Esophagus muscularis mucosa (tissue), 3 donors: ENCODE data around the gene HECTD4.

Experiments used
- POLR2A ChIP-seq: fragments of 450-650 bp; IDR thresholded peaks from one replicate; pipeline ENCODE4 v1.6.1; 2017; ENCODE audit warnings: antibody characterized with exemption, moderate library complexity, mild to moderate bottlenecking, low read depth
- POLR2AphosphoS5 ChIP-seq, 2 donors: sonication (generic); formaldehyde crosslinking; IDR thresholded peaks; one replicate each; pipeline ENCODE4 v1.6.1; 2017; ENCODE audit warnings: antibody characterized with exemption in 2 of 2
- TF ChIP-seq, protein P1 (sequence below), 3 experiments: fragments of 200-600 bp in 2 of 3; fragments of 450-650 bp in 1 of 3; sonication (generic) in 2 of 3; IDR thresholded peaks; one replicate each; pipeline ENCODE4 v1.5.1; 2017 to 2019; ENCODE audit warnings: antibody characterized with exemption in 3 of 3, mild to moderate bottlenecking in 2 of 3, moderate library complexity in 1 of 3

DNA sequence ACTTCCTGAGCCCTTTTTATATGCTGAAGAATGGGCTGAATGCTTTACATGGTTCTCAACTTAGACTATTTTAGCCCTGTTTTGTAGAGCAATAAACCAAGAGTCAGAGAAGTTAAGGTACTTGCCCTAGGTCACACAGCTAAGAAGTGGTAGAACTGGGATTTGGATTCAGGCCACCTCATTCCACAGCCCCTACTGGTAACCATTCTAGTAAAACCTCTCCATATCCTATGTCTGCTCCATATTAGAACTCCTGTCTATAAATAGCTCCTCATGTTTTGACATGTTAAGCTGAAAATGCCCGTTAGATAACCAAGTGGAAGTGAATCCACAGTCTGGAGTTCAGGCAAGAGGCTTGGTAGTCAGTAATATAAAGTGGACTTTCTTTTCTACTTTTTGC is 111.6 kb downstream of the HECTD4 start:
- TF ChIP-seq, protein P1, sequence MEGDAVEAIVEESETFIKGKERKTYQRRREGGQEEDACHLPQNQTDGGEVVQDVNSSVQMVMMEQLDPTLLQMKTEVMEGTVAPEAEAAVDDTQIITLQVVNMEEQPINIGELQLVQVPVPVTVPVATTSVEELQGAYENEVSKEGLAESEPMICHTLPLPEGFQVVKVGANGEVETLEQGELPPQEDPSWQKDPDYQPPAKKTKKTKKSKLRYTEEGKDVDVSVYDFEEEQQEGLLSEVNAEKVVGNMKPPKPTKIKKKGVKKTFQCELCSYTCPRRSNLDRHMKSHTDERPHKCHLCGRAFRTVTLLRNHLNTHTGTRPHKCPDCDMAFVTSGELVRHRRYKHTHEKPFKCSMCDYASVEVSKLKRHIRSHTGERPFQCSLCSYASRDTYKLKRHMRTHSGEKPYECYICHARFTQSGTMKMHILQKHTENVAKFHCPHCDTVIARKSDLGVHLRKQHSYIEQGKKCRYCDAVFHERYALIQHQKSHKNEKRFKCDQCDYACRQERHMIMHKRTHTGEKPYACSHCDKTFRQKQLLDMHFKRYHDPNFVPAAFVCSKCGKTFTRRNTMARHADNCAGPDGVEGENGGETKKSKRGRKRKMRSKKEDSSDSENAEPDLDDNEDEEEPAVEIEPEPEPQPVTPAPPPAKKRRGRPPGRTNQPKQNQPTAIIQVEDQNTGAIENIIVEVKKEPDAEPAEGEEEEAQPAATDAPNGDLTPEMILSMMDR (IDR thresholded peaks at IDR 0.05), result no peak
- no peak for TF ChIP-seq POLR2AphosphoS5 (IDR thresholded peaks at IDR 0.05)
- TF ChIP-seq POLR2A, result no peak
